WTC11 (cell line): ENCODE results near the gene MEDAG.

ENCODE experiments used
- CTCF ChIP-seq: fragments of 200-600 bp; IDR thresholded peaks from 2 replicates; pipeline ENCODE4 v1.8.0; 2022; ENCODE audit warnings: antibody characterized with exemption
- E2F1 ChIP-seq: sonication (generic); formaldehyde crosslinking; IDR thresholded peaks from 2 replicates; pipeline ENCODE4 v1.8.0; 2022; ENCODE audit warnings: mild to moderate bottlenecking, missing genetic modification reagents
- MAX ChIP-seq: sonication (generic); formaldehyde crosslinking; IDR thresholded peaks from 2 replicates; pipeline ENCODE4 v1.8.0; 2022; ENCODE audit warnings: mild to moderate bottlenecking, missing genetic modification reagents
- NR1H2 ChIP-seq: sonication (generic); formaldehyde crosslinking; IDR thresholded peaks from 2 replicates; pipeline ENCODE4 v1.9.0; 2021; ENCODE audit warnings: mild to moderate bottlenecking, moderate library complexity, missing genetic modification reagents
- TCF7 ChIP-seq: sonication (generic); formaldehyde crosslinking; IDR thresholded peaks from 2 replicates; pipeline ENCODE4 v1.8.0; 2022; ENCODE audit warnings: mild to moderate bottlenecking, low read depth, missing genetic modification reagents, moderate library complexity
- ZNF317 ChIP-seq: sonication (generic); formaldehyde crosslinking; IDR thresholded peaks from 2 replicates; pipeline ENCODE4 v1.8.1; 2023; ENCODE audit warnings: low read depth, mild to moderate bottlenecking, moderate library complexity, missing genetic modification reagents, borderline replicate concordance

GRCh38 chr13:30898070-30898469 lies 8.0 kb upstream of the MEDAG start:
- TF ChIP-seq CTCF (no peak), MAX (CRISPR knock-in tag) (no peak), NR1H2 (CRISPR knock-in tag) (no peak), ZNF317 (CRISPR knock-in tag) (no peak), TCF7 (CRISPR knock-in tag) (no peak), E2F1 (no peak)
